ENCODE measurements around the gene CEP72. TPM values are rescaled to one million over a fixed set of nuclear protein-coding genes. Genes with fewer than 3 reads are reported as not detected.

CEP72 gene
- total RNA-seq, 1 donor = 3.3 TPM

DNA sequence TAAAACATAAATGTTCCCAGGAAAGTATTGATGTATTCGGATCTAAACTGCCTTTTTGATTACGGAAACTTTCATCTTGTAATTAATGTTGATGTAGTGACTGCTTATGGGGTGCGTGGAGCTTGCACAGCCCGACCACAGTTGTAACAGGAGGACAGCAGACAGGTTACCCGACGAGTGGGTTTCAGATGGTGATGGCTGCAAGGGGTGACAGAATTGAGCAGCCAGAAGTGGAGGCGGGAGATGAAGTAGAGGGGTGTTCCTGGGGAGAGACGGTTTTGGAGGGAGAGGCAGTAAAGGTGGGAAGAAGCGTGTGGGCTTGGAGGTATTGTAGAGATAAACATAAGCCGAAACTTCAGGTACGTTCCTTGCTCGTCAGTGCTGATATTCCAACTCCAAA is 5.8 kb downstream of the CEP72 start:
- no peak overlapping the region for H2AFZ ChIP-seq (ENCODE audit: low read length)
- H3K4me3 ChIP-seq (ENCODE audit: insufficient read depth, low read length) = no peak overlapping the region
- no peaks in the 10 kb centered on the region for H3K9me3 ChIP-seq (ENCODE audit: low read depth, low read length)
- H3K36me3 ChIP-seq (ENCODE audit: insufficient read depth, low read length) = peaks cover 21% of the 10 kb centered on the region
- H4K20me1 ChIP-seq (ENCODE audit: insufficient read depth, low read length) = no peaks in the 10 kb centered on the region
- no peak overlapping the region for H3K4me2 ChIP-seq (ENCODE audit: insufficient read depth, low read length)
- H3K4me1 ChIP-seq (ENCODE audit: insufficient read depth, low read length) = peaks cover 9% of the 10 kb centered on the region
- DNase-seq (ENCODE audit: insufficient read length, low spot score, missing footprints) = no peak
- peaks cover 42% of the 10 kb centered on the region for H3K79me2 ChIP-seq (ENCODE audit: insufficient read depth, low read length)
- no peaks in the 10 kb centered on the region for H3K27me3 ChIP-seq (ENCODE audit: insufficient read depth, low read length)
- TF ChIP-seq, protein P1, sequence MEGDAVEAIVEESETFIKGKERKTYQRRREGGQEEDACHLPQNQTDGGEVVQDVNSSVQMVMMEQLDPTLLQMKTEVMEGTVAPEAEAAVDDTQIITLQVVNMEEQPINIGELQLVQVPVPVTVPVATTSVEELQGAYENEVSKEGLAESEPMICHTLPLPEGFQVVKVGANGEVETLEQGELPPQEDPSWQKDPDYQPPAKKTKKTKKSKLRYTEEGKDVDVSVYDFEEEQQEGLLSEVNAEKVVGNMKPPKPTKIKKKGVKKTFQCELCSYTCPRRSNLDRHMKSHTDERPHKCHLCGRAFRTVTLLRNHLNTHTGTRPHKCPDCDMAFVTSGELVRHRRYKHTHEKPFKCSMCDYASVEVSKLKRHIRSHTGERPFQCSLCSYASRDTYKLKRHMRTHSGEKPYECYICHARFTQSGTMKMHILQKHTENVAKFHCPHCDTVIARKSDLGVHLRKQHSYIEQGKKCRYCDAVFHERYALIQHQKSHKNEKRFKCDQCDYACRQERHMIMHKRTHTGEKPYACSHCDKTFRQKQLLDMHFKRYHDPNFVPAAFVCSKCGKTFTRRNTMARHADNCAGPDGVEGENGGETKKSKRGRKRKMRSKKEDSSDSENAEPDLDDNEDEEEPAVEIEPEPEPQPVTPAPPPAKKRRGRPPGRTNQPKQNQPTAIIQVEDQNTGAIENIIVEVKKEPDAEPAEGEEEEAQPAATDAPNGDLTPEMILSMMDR (IDR thresholded peaks at IDR 0.05; ENCODE audit: extremely low read depth, low read depth, low read length) = no peak
- H3K27ac ChIP-seq (ENCODE audit: low read depth, low read length) = no peak overlapping the region

DNA sequence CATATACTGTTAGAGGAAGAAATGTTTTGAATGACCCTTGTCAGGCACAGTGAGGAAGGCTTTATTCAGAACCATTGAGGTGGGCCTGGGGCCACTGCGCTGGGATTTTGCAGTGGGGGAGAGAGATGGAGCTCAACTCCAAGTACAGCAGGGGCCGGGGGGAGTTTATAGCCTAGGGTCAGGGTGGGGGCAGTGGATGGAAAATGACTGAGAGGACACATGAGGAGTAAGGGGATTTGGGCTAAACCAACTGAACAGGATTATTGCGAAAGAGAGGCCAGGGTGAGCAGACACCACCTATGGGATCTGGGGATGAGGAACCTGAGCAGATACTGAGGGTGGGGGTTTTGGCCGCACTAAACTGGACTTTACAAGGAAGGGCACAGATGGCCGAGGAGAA is 6.3 kb downstream of the CEP72 start:
- H3K4me3 ChIP-seq (ENCODE audit: insufficient read depth, low read length) = no peak overlapping the region
- no peaks in the 10 kb centered on the region for H4K20me1 ChIP-seq (ENCODE audit: insufficient read depth, low read length)
- H3K4me1 ChIP-seq (ENCODE audit: insufficient read depth, low read length) = peaks cover 6% of the 10 kb centered on the region
- peaks cover 36% of the 10 kb centered on the region for H3K79me2 ChIP-seq (ENCODE audit: insufficient read depth, low read length)
- no peak overlapping the region for H3K27ac ChIP-seq (ENCODE audit: low read depth, low read length)
- DNase-seq (ENCODE audit: insufficient read length, low spot score, missing footprints) = peak; percentile 39
- no peaks in the 10 kb centered on the region for H3K27me3 ChIP-seq (ENCODE audit: insufficient read depth, low read length)
- H3K36me3 ChIP-seq (ENCODE audit: insufficient read depth, low read length) = peaks cover 21% of the 10 kb centered on the region
- no peak overlapping the region for H2AFZ ChIP-seq (ENCODE audit: low read length)
- TF ChIP-seq, protein P1 (IDR thresholded peaks at IDR 0.05; ENCODE audit: extremely low read depth, low read depth, low read length) = no peak
- H3K4me2 ChIP-seq (ENCODE audit: insufficient read depth, low read length) = no peak overlapping the region
- no peaks in the 10 kb centered on the region for H3K9me3 ChIP-seq (ENCODE audit: low read depth, low read length)

DNA sequence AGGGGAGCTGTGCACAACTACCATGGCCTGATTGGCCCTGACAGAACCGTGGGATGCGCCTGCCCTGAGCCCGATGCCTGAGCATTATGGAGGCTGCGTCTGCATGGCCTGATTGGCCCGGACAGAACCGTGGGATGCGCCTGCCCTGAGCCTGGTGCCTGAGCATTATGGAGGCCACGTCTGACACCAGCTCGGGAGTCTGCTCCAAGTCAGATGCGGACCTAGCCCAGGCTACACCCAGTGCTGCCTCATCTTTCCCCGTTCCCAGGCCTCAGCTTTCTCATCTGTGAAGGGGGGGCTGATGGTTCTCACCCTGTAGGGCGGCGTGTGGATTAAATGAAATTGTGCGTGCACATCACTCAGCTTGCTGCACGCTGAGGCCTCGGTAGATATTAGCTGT is 7.3 kb downstream of the CEP72 start:
- TF ChIP-seq, protein P1 (IDR thresholded peaks at IDR 0.05; ENCODE audit: extremely low read depth, low read depth, low read length) = no peak
- H3K79me2 ChIP-seq (ENCODE audit: insufficient read depth, low read length) = peaks cover 31% of the 10 kb centered on the region
- H3K4me1 ChIP-seq (ENCODE audit: insufficient read depth, low read length) = no peaks in the 10 kb centered on the region

DNA sequence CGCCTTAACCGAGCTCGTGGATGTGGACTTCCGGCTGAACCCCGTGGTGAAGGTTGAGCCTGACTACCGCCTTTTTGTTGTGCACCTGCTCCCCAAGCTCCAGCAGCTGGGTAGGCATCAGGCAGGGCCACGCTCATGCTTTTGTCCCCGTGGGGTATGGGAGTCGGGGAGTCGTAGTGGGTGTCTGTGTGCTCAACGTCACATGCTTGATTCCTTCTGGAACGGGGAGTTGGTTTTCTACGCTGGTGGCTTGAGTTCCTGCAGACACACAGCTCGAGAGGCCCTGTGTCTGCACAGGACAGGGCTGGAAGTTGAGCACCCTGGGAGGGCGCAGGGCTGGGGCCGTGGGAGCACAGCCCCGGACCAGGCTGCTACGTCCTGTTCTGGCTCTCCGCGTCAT is 8.0 kb downstream of the CEP72 start:
- H3K79me2 ChIP-seq (ENCODE audit: insufficient read depth, low read length) = peaks cover 25% of the 10 kb centered on the region
- no peak overlapping the region for H3K27ac ChIP-seq (ENCODE audit: low read depth, low read length)
- H2AFZ ChIP-seq (ENCODE audit: low read length) = no peak overlapping the region
- H3K4me3 ChIP-seq (ENCODE audit: insufficient read depth, low read length) = no peak overlapping the region
- no peaks in the 10 kb centered on the region for H3K27me3 ChIP-seq (ENCODE audit: insufficient read depth, low read length)
- TF ChIP-seq, protein P1 (IDR thresholded peaks at IDR 0.05; ENCODE audit: extremely low read depth, low read depth, low read length) = no peak
- H4K20me1 ChIP-seq (ENCODE audit: insufficient read depth, low read length) = no peaks in the 10 kb centered on the region
- no peak overlapping the region for H3K4me2 ChIP-seq (ENCODE audit: insufficient read depth, low read length)
- no peaks in the 10 kb centered on the region for H3K9me3 ChIP-seq (ENCODE audit: low read depth, low read length)
- H3K36me3 ChIP-seq (ENCODE audit: insufficient read depth, low read length) = peaks cover 21% of the 10 kb centered on the region
- DNase-seq (ENCODE audit: insufficient read length, low spot score, missing footprints) = peak; percentile 38
- no peaks in the 10 kb centered on the region for H3K4me1 ChIP-seq (ENCODE audit: insufficient read depth, low read length)

More for the DNA sequence above, 7.3 kb downstream of the CEP72 start:
- no peaks in the 10 kb centered on the region for H3K9me3 ChIP-seq (ENCODE audit: low read depth, low read length)
- H3K4me3 ChIP-seq (ENCODE audit: insufficient read depth, low read length) = no peak overlapping the region
- no peak overlapping the region for H2AFZ ChIP-seq (ENCODE audit: low read length)
- H3K4me2 ChIP-seq (ENCODE audit: insufficient read depth, low read length) = no peak overlapping the region
- no peak overlapping the region for H3K27ac ChIP-seq (ENCODE audit: low read depth, low read length)
- no peaks in the 10 kb centered on the region for H3K27me3 ChIP-seq (ENCODE audit: insufficient read depth, low read length)
- H4K20me1 ChIP-seq (ENCODE audit: insufficient read depth, low read length) = no peaks in the 10 kb centered on the region
- DNase-seq (ENCODE audit: insufficient read length, low spot score, missing footprints) = no peak
- peaks cover 21% of the 10 kb centered on the region for H3K36me3 ChIP-seq (ENCODE audit: insufficient read depth, low read length)

Measured in osteoblast (primary cell).